ENCODE results near the gene ROBO2.

Gene ROBO2

GRCh38 chr3:77514766-77515165, 474.9 kb downstream of the ROBO2 start:
- no peak for TF ChIP-seq CTCF (IDR thresholded peaks at IDR 0.05; ENCODE audit: low read length, missing control alignments)
- DNase-seq (ENCODE audit: low read depth) = no peak
- H3K4me3 ChIP-seq (replicated peaks; ENCODE audit: low read depth, low read length) = no peak overlapping the region

GRCh38 chr3:77524463-77524862, 484.6 kb downstream of the ROBO2 start:
- TF ChIP-seq CTCF (IDR thresholded peaks at IDR 0.05; ENCODE audit: low read length, missing control alignments) = no peak
- no peak overlapping the region for H3K4me3 ChIP-seq (replicated peaks; ENCODE audit: low read depth, low read length)
- DNase-seq (ENCODE audit: low read depth) = no peak

GRCh38 chr3:77524946-77525682, 485.2 kb downstream of the ROBO2 start:
- no peak for DNase-seq (ENCODE audit: low read depth)
- no peak overlapping the region for H3K4me3 ChIP-seq (replicated peaks; ENCODE audit: low read depth, low read length)
- TF ChIP-seq CTCF (IDR thresholded peaks at IDR 0.05; ENCODE audit: low read length, missing control alignments) = no peak

- no peak for DNase-seq (ENCODE audit: low read depth)
- H3K4me3 ChIP-seq (replicated peaks; ENCODE audit: low read depth, low read length) = no peak overlapping the region
- TF ChIP-seq CTCF (IDR thresholded peaks at IDR 0.05; ENCODE audit: low read length, missing control alignments) = no peak
Observed at GRCh38 chr3:77526573-77527113, 486.7 kb downstream of the ROBO2 start.

GRCh38 chr3:77529522-77529921, 489.6 kb downstream of the ROBO2 start:
- H3K4me3 ChIP-seq (replicated peaks; ENCODE audit: low read depth, low read length) = no peak overlapping the region
- DNase-seq (ENCODE audit: low read depth) = no peak
- no peak for TF ChIP-seq CTCF (IDR thresholded peaks at IDR 0.05; ENCODE audit: low read length, missing control alignments)

- TF ChIP-seq CTCF (IDR thresholded peaks at IDR 0.05; ENCODE audit: low read length, missing control alignments) = no peak
- H3K4me3 ChIP-seq (replicated peaks; ENCODE audit: low read depth, low read length) = no peak overlapping the region
- DNase-seq (ENCODE audit: low read depth) = no peak
Observed at GRCh38 chr3:77530870-77531269, 491.0 kb downstream of the ROBO2 start.

GRCh38 chr3:77535116-77535515, 495.2 kb downstream of the ROBO2 start:
- no peak overlapping the region for H3K4me3 ChIP-seq (replicated peaks; ENCODE audit: low read depth, low read length)
- TF ChIP-seq CTCF (IDR thresholded peaks at IDR 0.05; ENCODE audit: low read length, missing control alignments) = no peak
- no peak for DNase-seq (ENCODE audit: low read depth)

All from fibroblast of pulmonary artery (primary cell).